Measurements from ENCODE around the gene PPP2R2C.

The PPP2R2C gene

GRCh38 chr4:6368096-6368495 is 104.3 kb downstream of the PPP2R2C start:
- CTCF ChIA-PET: no interaction called here
- POLR2A ChIA-PET (ENCODE audit: low non-redundant PET): no interaction called here
- no peak overlapping the region for H3K27ac ChIP-seq
- no peak for DNase-seq (ENCODE audit: low spot score)
- TF ChIP-seq CTCF (conservative IDR thresholded peaks at IDR 0.05; ENCODE audit: low read depth): no peak

GRCh38 chr4:6367371-6367851 is 105.0 kb downstream of the PPP2R2C start:
- ChIA-PET POLR2A (ENCODE audit: low non-redundant PET) (no interaction called here), CTCF (no interaction called here)
- DNase-seq (ENCODE audit: low spot score): no peak
- TF ChIP-seq CTCF (conservative IDR thresholded peaks at IDR 0.05; ENCODE audit: low read depth): no peak
- no peak overlapping the region for H3K27ac ChIP-seq

DNA sequence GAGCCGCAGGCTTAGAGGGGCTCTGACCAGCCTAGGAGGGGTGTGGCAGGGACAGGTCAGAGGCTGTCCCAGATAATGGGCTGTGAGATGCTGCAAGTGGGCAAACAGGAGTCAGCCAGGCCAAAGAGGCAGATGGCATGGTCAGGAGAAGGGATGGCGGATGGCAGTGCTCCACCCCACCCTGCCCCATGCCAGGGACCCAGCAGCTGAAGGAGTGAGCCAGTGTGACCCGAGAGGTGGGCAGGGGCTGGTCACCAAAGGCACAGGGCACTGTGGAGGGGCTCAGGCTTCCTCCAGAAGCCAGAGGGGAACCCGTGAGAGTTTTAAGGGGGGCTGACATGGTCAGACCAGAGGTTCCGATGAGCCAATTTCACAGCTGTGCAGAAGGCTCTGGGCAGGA is 105.8 kb downstream of the PPP2R2C start:
- CTCF ChIA-PET: no interaction called here
- no peak for TF ChIP-seq CTCF (conservative IDR thresholded peaks at IDR 0.05; ENCODE audit: low read depth)
- no peak overlapping the region for H3K27ac ChIP-seq
- POLR2A ChIA-PET (ENCODE audit: low non-redundant PET): no interaction called here
- DNase-seq (ENCODE audit: low spot score): no peak

- POLR2A ChIA-PET (ENCODE audit: low non-redundant PET): no interaction called here
Observed at GRCh38 chr4:6365545-6366086, 106.8 kb downstream of the PPP2R2C start.

GRCh38 chr4:6364581-6364980 is 107.8 kb downstream of the PPP2R2C start:
- ChIA-PET POLR2A (ENCODE audit: low non-redundant PET) (interaction anchor here (0.6 kb wide), 1 partner anchor 20 kb away, joined by 3 read pairs; no protein-coding TSS in a partner anchor), CTCF (interaction anchor here (0.7 kb wide), 2 partner anchors 9 to 83 kb away, joined by 4 read pairs; no protein-coding TSS in a partner anchor)
- no peak for DNase-seq (ENCODE audit: low spot score)
- H3K27ac ChIP-seq: no peak overlapping the region
- no peak for TF ChIP-seq CTCF (conservative IDR thresholded peaks at IDR 0.05; ENCODE audit: low read depth)

More at GRCh38 chr4:6365545-6366086, 106.8 kb downstream of the PPP2R2C start:
- H3K27ac ChIP-seq: no peak overlapping the region
- CTCF ChIA-PET: no interaction called here
- no peak for TF ChIP-seq CTCF (conservative IDR thresholded peaks at IDR 0.05; ENCODE audit: low read depth)
- DNase-seq (ENCODE audit: low spot score): no peak

- DNase-seq (ENCODE audit: low spot score): no peak
- CTCF ChIA-PET: interaction anchor here (0.7 kb wide), 1 partner anchor 83 kb away, joined by 4 read pairs; no protein-coding TSS in a partner anchor
- POLR2A ChIA-PET (ENCODE audit: low non-redundant PET): interaction anchor here (0.6 kb wide), 1 partner anchor 20 kb away, joined by 3 read pairs; no protein-coding TSS in a partner anchor
- TF ChIP-seq CTCF (conservative IDR thresholded peaks at IDR 0.05; ENCODE audit: low read depth): no peak
- H3K27ac ChIP-seq: no peak overlapping the region
Observed at GRCh38 chr4:6364146-6364545, 108.3 kb downstream of the PPP2R2C start.

Data from RWPE1 (cell line).